ENCODE data around the gene GAS2.

DNA sequence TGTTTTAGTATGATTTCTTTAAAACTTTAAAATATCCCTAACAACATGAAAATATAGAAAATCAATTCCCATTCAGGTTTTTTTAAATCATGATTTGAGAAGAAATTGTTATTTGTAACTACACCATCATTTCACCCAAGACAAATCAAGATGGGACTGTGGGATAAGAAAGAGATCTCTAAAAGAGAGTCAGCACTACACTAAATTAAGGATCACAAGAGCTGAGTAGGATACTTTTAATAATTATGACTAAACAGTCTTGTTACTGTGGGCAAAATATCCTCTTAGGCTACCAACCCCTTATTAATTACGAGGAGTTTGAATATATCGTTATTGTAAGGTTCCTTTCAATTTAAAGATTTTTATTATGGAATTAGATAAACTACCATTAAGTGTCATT is 3.0 kb downstream of the GAS2 start:
- TF ChIP-seq MAFK (IDR thresholded peaks at IDR 0.05; ENCODE audit: low read depth, low read length) = no peak
- TF ChIP-seq, protein P1, sequence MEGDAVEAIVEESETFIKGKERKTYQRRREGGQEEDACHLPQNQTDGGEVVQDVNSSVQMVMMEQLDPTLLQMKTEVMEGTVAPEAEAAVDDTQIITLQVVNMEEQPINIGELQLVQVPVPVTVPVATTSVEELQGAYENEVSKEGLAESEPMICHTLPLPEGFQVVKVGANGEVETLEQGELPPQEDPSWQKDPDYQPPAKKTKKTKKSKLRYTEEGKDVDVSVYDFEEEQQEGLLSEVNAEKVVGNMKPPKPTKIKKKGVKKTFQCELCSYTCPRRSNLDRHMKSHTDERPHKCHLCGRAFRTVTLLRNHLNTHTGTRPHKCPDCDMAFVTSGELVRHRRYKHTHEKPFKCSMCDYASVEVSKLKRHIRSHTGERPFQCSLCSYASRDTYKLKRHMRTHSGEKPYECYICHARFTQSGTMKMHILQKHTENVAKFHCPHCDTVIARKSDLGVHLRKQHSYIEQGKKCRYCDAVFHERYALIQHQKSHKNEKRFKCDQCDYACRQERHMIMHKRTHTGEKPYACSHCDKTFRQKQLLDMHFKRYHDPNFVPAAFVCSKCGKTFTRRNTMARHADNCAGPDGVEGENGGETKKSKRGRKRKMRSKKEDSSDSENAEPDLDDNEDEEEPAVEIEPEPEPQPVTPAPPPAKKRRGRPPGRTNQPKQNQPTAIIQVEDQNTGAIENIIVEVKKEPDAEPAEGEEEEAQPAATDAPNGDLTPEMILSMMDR (conservative IDR thresholded peaks at IDR 0.05; ENCODE audit: low read depth, low read length) = no peak
- TF ChIP-seq, protein P2, sequence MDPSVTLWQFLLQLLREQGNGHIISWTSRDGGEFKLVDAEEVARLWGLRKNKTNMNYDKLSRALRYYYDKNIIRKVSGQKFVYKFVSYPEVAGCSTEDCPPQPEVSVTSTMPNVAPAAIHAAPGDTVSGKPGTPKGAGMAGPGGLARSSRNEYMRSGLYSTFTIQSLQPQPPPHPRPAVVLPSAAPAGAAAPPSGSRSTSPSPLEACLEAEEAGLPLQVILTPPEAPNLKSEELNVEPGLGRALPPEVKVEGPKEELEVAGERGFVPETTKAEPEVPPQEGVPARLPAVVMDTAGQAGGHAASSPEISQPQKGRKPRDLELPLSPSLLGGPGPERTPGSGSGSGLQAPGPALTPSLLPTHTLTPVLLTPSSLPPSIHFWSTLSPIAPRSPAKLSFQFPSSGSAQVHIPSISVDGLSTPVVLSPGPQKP (IDR thresholded peaks at IDR 0.05; ENCODE audit: borderline replicate concordance, low read depth, low read length) = no peak
- no peak for TF ChIP-seq POLR2A (IDR thresholded peaks at IDR 0.05; ENCODE audit: low read depth, low read length)
- no peak for TF ChIP-seq RCOR1 (IDR thresholded peaks at IDR 0.05; ENCODE audit: insufficient replicate concordance, low read length)

Measured in IMR-90 (cell line).